GM21423 (cell line): ENCODE results near the gene RHCE.
A peak's percentile ranks its signal among the peaks of the same experiment; 100 is the strongest.
"Not testable (repeated sequence)": the region's sequence is repeated elsewhere in the genome, so short reads cannot be mapped to it uniquely, and the experiment has no call there.

Experiments used
- ATAC-seq: cut with Tn5 transposase; IDR thresholded peaks from one replicate; pipeline ENCODE4 v1.9.1; 2021; ENCODE audit warnings: mild to moderate bottlenecking, moderate library complexity; ENCODE audit not compliant: unreplicated experiment

The RHCE gene

DNA sequence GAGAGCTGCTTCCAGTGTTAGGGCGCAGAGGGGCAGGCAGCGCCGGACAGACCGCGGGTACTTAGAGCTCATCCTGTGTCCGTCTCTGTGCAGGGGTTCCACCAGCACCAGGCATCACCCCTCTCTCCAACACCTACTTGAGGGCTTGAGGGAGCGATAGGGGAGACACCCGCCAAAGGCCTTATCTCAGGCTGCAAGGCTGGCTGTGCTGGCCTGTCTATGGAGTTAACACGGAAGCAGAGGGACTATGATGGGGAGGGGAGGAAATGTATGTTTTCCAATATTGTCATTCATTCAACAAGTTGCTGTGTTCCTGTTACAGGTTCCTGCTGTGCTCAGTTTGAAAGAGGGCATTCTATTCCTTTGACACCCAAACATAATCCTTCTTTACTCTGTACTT is at the start of gene RHCE:
RHCE (minus strand) TSS at position 111 of the 400 bp plus-strand sequence; CDS start at position 72, 39 bp downstream.
- ATAC-seq, result not testable (repeated sequence)

DNA sequence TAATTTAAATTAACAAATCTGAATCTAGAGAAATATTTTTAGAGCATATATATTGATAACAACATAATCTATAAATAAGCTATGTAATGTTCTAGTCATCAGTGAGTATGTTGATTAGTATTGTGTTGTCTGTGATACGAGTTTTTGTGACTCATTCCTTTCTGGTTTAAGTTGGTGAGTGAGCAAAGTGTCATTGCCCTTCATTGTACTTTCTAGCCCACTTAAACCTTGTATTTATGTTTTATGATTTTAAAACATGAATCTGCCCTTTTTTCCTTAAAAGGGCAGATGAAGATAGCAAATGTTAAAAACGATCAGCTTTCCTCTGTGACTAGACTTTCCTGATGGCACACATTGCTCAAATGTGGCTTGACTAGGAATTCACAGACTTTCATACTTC is 48.6 kb upstream of the RHCE start:
- ATAC-seq, result no peak

DNA sequence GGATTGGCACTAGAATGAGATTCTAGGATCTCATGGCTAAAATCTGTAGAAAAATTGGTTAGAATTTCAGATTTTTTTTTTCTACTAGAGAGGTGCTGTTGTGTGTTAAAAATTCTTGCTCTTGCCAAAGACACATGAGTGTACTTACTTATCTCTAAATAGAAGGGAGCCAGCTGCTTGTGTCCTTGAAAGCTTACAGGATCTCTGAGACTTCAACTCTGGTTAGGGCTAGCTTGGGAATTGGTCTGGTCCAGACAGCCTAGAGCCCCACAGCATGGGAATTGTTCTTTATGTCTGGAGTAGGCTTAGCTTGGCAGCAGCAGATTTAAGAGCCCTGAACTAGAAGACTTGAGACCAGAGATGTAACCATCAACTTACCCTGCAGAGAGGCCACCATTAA is 47.4 kb upstream of the RHCE start:
- no peak for ATAC-seq

DNA sequence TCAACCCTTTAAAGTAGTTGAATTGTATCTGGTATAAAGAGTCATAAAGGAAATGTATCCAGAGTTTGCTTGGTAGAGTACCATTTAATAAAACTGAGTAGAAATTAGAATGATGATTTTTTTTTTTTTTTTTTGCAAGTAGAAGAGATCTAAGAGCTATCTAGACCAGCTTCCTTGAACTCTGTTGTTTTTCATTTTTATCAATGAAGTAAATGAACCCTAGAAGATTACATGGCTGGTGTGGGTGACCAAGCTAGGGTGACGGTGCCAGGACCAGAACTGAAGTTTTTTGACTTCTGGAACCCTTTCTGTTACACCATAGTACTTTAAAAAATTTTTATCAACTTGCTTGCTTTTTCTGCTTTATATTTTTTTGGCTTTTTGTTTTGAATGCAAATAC is 47.0 kb upstream of the RHCE start:
- no peak for ATAC-seq

DNA sequence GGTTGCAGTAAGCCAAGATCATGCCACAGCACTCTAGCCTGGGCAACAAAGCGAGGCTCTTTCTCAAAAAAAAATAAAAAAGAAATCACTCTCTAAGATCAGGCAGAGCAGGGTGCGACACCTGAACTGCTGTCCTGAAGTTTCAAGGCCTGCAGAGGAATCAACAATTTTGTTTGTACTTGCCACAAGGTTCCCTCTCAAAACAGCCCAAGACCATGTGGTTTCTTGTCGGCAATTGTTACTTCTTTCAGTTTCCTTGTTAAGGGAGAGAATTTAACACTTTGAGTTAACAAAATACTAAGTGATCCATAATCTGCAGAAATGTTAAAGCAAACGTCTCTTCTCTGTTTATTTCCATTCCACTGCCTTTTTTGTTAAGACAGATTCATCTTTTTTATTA is 46.6 kb upstream of the RHCE start:
- ATAC-seq, result no peak

DNA sequence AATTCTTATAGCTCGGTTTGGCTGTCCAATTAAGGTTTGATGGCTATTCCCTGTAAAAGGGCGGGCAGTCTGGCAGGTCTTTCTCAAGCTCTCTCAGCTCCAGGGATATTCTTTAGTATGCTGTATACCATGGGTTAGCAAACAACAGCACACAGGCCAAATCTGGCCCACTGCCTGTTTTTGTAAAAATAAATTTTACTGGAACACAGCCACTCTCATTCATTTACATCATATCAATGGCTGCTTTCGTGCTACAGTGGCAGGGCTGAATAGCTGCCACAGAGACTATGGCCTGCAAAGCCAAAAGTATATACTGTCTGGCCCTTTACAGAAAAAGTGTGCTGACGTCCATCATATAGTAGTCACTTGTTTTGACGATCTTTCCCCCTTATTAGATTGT is 42.1 kb upstream of the RHCE start:
- ATAC-seq, result no peak

DNA sequence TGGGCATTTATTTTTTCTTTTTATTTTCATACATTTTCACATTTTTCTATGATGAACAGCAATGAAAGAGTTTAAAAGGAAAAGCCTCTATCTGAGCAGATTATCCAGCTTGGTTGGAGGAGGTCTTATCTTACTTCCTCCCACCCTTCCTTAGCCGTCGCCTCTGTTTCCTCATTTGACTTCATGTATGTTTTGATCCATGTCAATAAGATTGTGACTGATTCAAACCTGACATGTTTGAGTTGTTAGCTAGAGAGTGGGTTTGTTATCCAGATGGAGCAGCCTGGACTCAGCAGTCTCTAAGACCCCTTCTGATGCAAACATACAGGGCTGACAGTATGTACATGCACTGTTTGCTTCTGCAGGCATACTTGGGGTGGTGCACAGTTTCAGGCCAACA is 41.2 kb upstream of the RHCE start:
- ATAC-seq, result no peak

DNA sequence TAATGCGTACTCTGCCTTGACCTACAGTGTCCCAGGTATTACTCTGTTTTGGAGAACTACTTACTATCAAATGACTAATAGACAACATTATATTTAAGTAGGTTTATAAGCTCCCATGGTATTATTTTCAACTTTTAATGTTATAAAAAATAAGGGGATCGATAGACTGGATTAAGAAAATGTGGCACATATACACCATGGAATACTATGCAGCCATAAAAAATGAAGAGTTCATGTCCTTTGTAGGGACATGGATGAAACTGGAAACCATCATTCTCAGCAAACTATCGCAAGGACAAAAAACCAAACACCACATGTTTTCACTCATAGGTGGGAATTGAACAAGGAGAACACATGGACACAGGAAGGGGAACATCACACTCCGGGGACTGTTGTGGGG is 40.2 kb upstream of the RHCE start:
- ATAC-seq, result not testable (repeated sequence)

DNA sequence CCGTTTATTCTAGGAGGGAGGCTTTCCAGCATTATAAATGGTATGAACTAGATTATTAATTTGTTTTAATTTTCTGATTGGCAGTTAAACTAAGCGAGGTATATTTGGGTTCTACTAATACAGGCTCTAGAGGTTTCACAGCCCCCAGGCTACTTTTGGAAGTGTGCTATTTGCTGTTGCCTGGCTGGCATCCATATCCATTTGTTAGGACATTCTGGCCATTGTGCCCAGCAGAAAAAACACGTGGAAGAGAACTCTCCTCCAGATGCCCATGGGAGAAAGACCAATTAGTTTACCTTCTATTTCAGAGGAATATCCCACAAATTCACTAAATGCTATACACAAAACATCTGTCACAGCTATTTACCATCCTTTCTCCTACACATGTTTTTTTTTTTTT is 39.4 kb upstream of the RHCE start:
- ATAC-seq, result no peak

DNA sequence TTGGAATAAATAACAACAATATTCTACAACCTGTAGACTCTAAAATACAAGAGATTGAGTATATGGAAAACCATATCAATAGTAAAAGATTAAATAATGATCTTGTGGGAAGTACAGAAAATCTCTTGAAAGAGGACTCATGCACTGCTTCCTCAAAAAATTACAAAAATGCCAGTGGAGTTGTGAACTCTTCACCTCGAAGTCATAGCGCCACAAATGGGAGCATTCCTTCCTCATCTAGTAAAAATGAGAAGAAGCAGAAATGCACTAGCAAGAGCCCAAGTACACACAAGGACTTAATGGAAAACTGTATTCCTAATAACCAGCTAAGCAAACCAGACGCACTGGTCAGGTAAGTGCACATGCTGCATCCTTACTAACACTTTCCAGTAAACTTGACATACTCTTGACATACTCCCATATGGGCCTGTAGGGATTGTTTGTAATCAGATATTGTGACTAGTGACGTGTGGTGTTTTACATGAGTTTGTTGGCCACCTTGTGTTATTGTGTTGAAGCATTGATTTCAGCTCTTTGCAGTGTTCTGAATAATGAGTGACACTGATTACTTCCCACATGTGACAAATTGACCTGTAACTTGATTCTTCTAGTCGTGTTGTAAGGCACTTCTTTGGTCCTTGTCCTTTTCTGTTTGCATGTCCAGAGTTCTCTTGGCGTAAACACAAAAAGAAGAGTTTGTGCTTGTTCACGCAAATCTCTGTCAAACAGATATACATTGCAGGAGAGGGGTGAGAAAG is 38.1 kb upstream of the RHCE start:
- no peak for ATAC-seq

DNA sequence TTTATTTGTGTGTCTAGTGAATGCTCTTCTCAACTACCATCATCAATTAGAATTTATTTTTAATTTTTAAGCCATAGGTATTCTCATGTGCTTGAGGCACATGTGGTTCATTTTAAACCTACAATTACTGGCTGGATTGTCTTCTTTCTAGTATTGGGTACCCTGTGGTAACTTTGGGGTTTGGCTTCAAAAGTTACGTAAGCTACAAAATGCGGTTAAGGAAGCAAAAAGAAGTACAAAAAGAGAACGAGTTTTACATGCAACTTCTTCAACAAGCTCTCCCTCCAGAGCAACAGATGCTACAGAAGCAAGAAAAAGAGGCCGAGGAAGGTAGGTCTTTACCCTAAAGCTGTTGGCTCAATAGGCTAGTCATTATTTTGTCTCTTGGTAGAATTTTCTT is 35.9 kb upstream of the RHCE start:
- no peak for ATAC-seq

DNA sequence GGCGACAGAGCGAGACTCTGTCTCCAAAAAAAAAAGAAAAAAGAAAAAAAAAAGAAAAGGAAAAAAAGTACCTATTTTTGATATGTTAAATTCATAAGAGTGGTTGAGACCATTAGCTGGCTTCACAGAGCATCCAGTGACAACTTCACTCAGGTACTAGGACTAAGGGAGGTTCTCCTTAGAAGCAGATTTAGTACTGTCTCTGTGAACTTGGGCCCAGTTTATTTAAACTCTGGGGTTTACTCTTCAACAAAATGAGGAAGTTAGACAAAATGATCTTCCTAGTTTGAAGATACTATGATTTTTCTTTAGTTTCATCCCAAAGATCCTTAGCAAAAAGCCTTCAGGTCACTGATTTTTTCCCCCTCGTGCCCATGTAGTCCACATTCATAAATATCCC is 31.3 kb upstream of the RHCE start:
- no peak for ATAC-seq

DNA sequence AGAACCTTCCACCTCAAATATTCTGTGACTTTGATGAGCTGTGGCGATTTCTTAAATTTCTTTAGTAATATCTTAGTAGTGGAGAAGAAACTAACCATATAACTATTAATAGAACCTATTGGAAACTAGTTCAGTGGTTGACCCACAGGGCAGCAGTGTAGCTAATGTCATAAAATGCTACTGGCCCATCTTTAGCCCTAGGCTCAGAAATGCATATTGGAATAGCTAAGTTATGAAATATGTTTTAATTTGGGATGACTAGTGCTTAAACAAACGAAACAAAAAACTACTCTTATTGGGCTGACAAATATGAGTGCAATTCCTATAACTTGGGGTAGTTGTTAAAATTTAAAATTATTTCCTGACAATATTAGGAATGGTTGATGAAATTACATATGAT is 30.3 kb upstream of the RHCE start:
- ATAC-seq, result no peak

DNA sequence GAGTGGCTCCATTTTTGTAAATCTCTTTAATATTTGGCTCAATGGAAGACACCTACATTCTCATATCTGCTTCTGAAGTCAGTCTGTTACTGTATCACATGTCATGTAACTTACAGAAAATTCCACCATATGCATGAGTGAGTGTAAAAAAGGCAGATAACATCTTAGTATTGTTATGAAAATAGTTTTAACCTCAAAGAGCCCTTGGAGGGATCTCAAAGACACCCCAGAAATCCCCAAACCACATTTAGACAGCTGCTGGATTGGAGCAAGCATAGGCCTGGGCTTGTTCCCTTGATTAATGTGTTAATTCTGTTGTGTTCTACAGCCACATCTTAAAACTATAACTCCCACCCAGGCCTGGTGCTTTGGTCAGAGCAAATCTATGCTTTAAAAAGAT is 26.9 kb upstream of the RHCE start:
- ATAC-seq, result peak; percentile 53

DNA sequence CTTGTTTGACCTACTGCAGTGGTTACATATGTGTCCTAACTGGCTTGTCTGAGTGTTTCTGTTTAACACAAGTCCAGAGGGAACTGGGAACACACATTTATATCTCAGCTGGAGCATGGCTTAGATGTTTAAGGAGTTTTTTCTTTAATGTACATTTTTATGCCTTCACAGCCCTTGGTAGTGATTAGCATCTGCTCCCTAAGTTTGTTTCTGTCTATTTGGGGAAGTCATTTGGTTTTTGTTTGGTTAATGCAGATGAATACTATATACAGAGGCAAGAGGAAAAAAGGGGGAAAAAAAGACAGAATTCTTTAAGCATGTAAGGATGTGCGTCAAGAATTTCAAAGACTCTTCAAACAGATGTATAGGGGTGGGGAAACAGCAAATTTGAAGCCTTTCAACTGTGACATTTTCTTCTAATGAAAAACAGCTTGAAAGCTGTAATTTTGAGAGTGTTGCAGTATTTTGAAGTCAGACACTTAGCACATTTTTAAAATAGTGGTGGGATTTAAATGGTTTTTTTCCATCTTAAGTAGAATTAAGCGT is 25.4 kb upstream of the RHCE start:
- no peak for ATAC-seq

DNA sequence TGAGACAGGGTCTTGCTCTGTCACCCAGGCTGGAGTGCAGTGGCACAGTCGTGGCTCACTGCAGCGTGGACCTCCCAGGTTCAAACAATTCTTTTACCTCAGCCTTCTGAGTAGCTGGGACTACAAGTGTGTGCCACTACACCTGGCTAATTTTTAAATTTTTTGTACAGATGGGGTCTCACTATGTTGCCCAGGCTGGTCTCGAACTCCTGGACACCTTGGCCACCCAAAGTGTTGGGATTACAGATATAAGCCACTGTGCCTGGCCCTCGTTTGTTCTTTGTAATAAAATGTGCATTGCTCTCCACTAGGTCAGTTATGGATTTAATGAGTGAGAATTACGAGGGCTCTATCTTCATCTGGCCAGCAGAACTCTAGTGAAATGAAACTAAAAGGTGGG is 24.0 kb upstream of the RHCE start:
- not testable (repeated sequence) for ATAC-seq

DNA sequence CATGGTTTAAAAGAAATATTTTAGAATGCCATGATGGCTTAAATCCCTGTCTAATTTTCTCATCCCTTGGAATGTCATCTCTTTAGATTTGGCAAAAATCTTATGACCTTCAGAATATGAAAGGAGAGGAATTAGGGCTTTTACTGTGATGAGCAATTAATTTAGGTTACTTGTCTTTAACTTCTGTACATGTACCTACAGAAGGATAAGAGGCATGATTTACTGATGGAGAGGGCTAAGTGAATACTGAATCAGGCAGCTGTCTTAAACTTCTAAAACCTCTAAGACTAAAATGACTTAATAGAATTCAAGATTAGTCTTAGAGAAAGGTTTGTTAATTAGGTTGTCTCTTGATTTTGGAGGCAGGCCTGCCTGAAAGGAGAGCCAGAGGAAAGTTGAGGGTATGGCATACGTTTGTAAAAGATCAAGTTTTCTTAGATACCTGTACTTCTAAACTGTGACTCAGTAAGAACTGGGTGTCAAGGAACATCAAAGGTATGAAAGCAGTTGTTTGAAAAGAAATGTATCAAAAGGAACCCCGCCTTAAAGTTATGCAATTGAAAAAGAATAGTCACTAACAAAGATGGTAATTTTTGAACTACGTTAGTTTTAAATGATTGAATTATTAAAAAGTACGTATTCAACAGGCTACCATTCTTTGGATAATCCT is 22.5 kb upstream of the RHCE start:
- ATAC-seq, result no peak

DNA sequence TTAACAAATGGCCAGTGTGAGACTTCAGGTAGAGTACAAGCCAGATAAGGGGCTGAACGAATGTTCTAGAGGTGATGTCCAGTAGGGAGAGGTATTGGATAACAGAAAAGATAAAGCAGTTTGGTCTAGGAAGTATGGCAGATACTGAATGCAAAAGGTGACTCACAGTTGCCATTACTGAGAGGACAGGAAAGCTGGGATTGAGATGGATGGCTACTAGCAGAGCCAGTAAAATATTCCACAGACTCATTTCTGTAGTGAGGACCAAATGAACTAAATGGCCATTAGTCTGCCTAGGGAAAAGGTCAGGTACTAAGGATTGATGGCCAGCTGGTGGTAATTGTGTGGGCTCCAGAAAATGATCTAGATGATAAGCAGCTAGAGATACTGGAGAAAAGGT is 21.6 kb upstream of the RHCE start:
- no peak for ATAC-seq

DNA sequence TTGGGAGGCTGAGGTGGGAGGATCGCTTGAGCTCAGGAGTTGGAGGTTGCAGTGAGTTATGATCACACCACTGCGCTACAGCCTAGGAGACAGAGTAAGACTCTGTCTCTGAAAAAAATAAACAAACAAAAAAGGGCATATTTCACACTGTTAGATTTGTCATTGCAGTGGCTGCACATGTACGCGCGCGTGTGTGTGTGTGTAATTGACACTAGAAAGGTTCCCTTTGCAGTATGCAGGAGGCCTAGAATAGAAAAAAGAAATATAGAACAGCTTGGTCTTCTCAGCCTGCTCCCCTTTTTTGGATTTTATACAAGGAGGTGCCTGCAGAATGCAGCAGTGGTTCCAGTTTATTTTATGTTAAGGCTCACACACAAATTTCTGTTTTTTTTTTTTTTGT is 18.7 kb upstream of the RHCE start:
- no peak for ATAC-seq

DNA sequence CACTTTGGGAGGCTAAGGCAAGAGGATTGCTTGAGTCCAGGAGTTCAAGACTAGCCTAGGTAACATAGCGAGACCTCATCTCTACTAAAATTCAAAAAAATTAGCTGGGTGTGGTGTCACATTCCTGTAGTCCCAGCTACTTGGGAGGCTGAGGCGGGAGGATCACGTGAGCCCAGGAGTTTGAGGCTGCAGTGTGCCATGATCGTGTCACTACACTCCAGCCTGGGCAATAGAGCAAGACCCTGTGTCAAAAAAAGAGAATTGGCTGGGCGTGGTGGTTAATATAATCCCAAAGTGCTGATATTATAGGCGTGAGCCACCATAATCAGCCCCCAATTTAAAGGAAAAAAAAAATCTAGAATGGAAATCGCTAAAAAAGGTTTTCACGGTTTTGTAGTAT is 17.0 kb upstream of the RHCE start:
- no peak for ATAC-seq

DNA sequence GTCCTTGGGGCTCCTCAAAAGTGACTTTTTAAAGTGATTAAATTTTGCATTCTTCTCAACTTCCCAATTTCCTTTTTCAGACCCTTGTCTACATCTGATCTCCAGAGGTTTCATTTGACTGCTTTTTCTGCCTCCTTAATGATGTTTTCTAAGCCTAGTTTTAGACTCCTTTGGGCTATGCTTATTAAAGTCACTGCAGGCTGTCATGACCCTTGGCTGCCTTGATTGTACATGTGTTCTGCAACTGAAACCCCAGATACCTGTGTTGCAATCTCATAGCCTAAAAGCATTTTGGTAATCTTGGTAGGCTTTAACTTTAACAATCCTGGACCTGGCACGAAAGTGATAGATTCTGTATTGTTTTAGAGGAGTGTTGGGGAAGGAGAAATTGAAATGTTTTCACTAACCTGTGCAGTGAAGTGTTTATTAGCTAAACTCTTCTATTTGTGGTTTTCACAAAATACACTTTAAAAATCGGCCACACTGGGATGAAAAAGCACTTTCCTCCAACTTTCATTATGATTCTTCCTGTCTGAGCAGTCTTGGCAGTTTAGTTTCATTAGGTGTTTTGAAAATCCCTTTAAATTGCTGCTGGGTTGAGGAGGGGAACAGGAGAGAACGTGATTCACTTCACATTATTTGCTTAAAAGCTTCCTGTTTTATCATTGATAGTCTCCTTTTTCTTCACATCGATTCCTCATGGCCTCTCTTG is 14.9 kb upstream of the RHCE start:
- no peak for ATAC-seq
